WTC11 (cell line): Measurements from ENCODE around the gene ACBD3. TPM values are rescaled to one million over a fixed set of nuclear protein-coding genes. Genes with fewer than 3 reads are reported as not detected.

Experiments
- ATAC-seq: fragments of 200-7000 bp; cut with Tn5 transposase; 2 replicates; pipeline ENCODE4 v1.10.0; 2021; ENCODE audit warnings: mild to moderate bottlenecking, moderate library complexity
- CTCF ChIA-PET: fragments of 300-600 bp; sonication (Branson Sonifier 250); formaldehyde crosslinking; loops from one replicate; lab custom pipeline; 2021; ENCODE audit warnings: antibody characterized with exemption; lab: Charles Lee
- POLR2A ChIA-PET: fragments of 350-600 bp; sonication (Branson Sonifier 250); formaldehyde crosslinking; loops from one replicate; lab custom pipeline; 2021; ENCODE audit warnings: antibody characterized with exemption; lab: Charles Lee
- DNase-seq: peaks from one replicate; pipeline ENCODE4 v3.0.0; 2021; ENCODE audit warnings: low spot score
- H3K27ac Mint-ChIP-seq: 2 replicates; pipeline ENCODE4 v1.8.0; 2021; ENCODE audit warnings: mixed read lengths
- H3K27me3 Mint-ChIP-seq: 2 replicates; pipeline ENCODE4 v1.8.0; 2021; ENCODE audit warnings: low read depth, mild to moderate bottlenecking, moderate library complexity, mixed read lengths
- H3K36me3 Mint-ChIP-seq: 2 replicates; pipeline ENCODE4 v1.8.0; 2021; ENCODE audit warnings: mixed read lengths
- H3K4me1 Mint-ChIP-seq: 2 replicates; pipeline ENCODE4 v1.8.0; 2022; ENCODE audit warnings: mixed read lengths
- H3K4me3 Mint-ChIP-seq: 2 replicates; pipeline ENCODE4 v1.8.0; 2021; ENCODE audit warnings: mild to moderate bottlenecking, moderate library complexity, mixed read lengths
- H3K9me3 Mint-ChIP-seq: 2 replicates; pipeline ENCODE4 v1.8.0; 2021; ENCODE audit warnings: mixed read lengths
- CREM ChIP-seq: sonication (generic); formaldehyde crosslinking; IDR thresholded peaks from 2 replicates; pipeline ENCODE4 v1.8.1; 2022; ENCODE audit warnings: mild to moderate bottlenecking, missing genetic modification reagents, moderate library complexity
- ETV6 ChIP-seq: sonication (generic); formaldehyde crosslinking; IDR thresholded peaks from 2 replicates; pipeline ENCODE4 v1.8.1; 2022; ENCODE audit warnings: mild to moderate bottlenecking, missing genetic modification reagents
- IRF2 ChIP-seq: sonication (generic); formaldehyde crosslinking; IDR thresholded peaks from 2 replicates; pipeline ENCODE4 v1.8.0; 2022; ENCODE audit warnings: low read depth, missing genetic modification reagents, borderline replicate concordance
- JUN ChIP-seq: sonication (generic); formaldehyde crosslinking; IDR thresholded peaks from 2 replicates; pipeline ENCODE4 v1.8.0; 2023; ENCODE audit warnings: mild to moderate bottlenecking, missing genetic modification reagents
- RORB ChIP-seq: fragments of 250-450 bp; sonication (Bioruptor Pico); IDR thresholded peaks from 2 replicates; pipeline ENCODE4 v1.9.0; 2021; ENCODE audit warnings: mild to moderate bottlenecking
- ZNF219 ChIP-seq: sonication (generic); formaldehyde crosslinking; IDR thresholded peaks from 2 replicates; pipeline ENCODE4 v1.8.0; 2023; ENCODE audit warnings: missing genetic modification reagents, mild to moderate bottlenecking, borderline replicate concordance
- ZNF232 ChIP-seq: sonication (generic); formaldehyde crosslinking; IDR thresholded peaks from 2 replicates; pipeline ENCODE4 v1.8.0; 2022; ENCODE audit warnings: mild to moderate bottlenecking, missing genetic modification reagents
- ZNF416 ChIP-seq: fragments of 250-450 bp; sonication (Bioruptor Pico); IDR thresholded peaks from 2 replicates; pipeline ENCODE4 v1.9.0; 2021; ENCODE audit warnings: mild to moderate bottlenecking, inconsistent platforms
- total RNA-seq: library from RNA; stranded (reverse); gene quantifications from 3 replicates; pipeline ENCODE4 v1.2.3, GENCODE V29; 2021
- TF ChIP-seq, protein P1 (sequence below): sonication (generic); formaldehyde crosslinking; IDR thresholded peaks from 2 replicates; pipeline ENCODE4 v1.8.0; 2023; ENCODE audit warnings: missing genetic modification reagents, mild to moderate bottlenecking, borderline replicate concordance
- TF ChIP-seq, protein P2 (sequence below): fragments of 250-450 bp; sonication (Bioruptor Pico); IDR thresholded peaks from 2 replicates; pipeline ENCODE4 v1.9.0; 2021; ENCODE audit warnings: mild to moderate bottlenecking, borderline replicate concordance
- TF ChIP-seq, protein P3 (sequence below): sonication (generic); formaldehyde crosslinking; IDR thresholded peaks from 2 replicates; pipeline ENCODE4 v1.8.0; 2022; ENCODE audit warnings: missing genetic modification reagents
- TF ChIP-seq, protein P4 (sequence below): sonication (generic); formaldehyde crosslinking; IDR thresholded peaks from 2 replicates; pipeline ENCODE4 v1.8.0; 2022; ENCODE audit warnings: mild to moderate bottlenecking, missing genetic modification reagents
- TF ChIP-seq, protein P5 (sequence below): sonication (generic); formaldehyde crosslinking; IDR thresholded peaks from 2 replicates; pipeline ENCODE4 v1.8.0; 2023; ENCODE audit warnings: mild to moderate bottlenecking, missing genetic modification reagents
- TF ChIP-seq, protein P6 (sequence below): sonication (generic); formaldehyde crosslinking; IDR thresholded peaks from 2 replicates; pipeline ENCODE4 v1.8.0; 2022; ENCODE audit warnings: mild to moderate bottlenecking, missing genetic modification reagents

Gene ACBD3
- total RNA-seq, 1 experiment from 2014 or later = 38.9 TPM

GRCh38 chr1:226222686-226223085 is 36.1 kb upstream of the ACBD3 start (continued):
- TF ChIP-seq, protein P1, sequence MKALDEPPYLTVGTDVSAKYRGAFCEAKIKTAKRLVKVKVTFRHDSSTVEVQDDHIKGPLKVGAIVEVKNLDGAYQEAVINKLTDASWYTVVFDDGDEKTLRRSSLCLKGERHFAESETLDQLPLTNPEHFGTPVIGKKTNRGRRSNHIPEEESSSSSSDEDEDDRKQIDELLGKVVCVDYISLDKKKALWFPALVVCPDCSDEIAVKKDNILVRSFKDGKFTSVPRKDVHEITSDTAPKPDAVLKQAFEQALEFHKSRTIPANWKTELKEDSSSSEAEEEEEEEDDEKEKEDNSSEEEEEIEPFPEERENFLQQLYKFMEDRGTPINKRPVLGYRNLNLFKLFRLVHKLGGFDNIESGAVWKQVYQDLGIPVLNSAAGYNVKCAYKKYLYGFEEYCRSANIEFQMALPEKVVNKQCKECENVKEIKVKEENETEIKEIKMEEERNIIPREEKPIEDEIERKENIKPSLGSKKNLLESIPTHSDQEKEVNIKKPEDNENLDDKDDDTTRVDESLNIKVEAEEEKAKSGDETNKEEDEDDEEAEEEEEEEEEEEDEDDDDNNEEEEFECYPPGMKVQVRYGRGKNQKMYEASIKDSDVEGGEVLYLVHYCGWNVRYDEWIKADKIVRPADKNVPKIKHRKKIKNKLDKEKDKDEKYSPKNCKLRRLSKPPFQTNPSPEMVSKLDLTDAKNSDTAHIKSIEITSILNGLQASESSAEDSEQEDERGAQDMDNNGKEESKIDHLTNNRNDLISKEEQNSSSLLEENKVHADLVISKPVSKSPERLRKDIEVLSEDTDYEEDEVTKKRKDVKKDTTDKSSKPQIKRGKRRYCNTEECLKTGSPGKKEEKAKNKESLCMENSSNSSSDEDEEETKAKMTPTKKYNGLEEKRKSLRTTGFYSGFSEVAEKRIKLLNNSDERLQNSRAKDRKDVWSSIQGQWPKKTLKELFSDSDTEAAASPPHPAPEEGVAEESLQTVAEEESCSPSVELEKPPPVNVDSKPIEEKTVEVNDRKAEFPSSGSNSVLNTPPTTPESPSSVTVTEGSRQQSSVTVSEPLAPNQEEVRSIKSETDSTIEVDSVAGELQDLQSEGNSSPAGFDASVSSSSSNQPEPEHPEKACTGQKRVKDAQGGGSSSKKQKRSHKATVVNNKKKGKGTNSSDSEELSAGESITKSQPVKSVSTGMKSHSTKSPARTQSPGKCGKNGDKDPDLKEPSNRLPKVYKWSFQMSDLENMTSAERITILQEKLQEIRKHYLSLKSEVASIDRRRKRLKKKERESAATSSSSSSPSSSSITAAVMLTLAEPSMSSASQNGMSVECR = no peak
- TF ChIP-seq, protein P2, sequence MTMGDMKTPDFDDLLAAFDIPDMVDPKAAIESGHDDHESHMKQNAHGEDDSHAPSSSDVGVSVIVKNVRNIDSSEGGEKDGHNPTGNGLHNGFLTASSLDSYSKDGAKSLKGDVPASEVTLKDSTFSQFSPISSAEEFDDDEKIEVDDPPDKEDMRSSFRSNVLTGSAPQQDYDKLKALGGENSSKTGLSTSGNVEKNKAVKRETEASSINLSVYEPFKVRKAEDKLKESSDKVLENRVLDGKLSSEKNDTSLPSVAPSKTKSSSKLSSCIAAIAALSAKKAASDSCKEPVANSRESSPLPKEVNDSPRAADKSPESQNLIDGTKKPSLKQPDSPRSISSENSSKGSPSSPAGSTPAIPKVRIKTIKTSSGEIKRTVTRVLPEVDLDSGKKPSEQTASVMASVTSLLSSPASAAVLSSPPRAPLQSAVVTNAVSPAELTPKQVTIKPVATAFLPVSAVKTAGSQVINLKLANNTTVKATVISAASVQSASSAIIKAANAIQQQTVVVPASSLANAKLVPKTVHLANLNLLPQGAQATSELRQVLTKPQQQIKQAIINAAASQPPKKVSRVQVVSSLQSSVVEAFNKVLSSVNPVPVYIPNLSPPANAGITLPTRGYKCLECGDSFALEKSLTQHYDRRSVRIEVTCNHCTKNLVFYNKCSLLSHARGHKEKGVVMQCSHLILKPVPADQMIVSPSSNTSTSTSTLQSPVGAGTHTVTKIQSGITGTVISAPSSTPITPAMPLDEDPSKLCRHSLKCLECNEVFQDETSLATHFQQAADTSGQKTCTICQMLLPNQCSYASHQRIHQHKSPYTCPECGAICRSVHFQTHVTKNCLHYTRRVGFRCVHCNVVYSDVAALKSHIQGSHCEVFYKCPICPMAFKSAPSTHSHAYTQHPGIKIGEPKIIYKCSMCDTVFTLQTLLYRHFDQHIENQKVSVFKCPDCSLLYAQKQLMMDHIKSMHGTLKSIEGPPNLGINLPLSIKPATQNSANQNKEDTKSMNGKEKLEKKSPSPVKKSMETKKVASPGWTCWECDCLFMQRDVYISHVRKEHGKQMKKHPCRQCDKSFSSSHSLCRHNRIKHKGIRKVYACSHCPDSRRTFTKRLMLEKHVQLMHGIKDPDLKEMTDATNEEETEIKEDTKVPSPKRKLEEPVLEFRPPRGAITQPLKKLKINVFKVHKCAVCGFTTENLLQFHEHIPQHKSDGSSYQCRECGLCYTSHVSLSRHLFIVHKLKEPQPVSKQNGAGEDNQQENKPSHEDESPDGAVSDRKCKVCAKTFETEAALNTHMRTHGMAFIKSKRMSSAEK = no peak
- no peak for TF ChIP-seq JUN (CRISPR knock-in tag)
- TF ChIP-seq CREM = no peak

DNA sequence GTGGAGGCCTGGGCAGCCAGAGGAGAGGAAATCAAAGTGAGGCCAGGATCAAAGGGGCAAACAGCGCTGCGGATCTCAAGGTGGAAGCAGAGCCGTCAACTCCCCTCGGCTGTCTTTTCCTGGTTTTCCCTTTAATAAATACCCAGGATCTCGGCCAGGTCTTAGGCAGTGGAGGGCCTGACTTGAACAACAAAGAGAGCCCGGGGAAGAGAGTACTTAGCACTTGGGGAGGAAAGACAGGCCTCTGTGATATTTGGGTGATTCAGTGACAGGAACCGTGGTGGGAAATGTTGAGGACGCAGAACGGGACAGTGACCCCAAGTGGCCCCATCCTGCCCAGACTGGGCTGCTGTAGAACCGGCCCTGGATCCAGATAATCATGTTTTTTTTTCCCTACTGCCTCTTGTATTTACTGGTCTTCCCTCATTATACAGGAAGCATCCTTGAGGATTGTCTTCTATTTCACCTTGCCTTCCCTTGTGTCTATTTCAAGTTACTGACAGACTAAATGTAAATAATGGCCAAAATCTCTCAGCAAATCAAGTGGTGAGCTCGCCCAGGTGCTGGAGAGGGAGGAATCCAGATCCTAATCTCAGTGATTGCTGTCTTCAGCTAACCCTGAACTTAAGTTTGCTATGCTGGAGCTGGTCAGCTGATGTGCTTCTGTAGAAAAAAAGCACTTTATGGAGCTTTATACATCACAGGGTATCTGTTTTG is 34.1 kb upstream of the ACBD3 start:
- ChIA-PET CTCF (interaction anchor here (0.6 to 1.0 kb wide), 6 partner anchors 12 to 113 kb away, joined by 3 to 6 read pairs (median 4); no protein-coding TSS in a partner anchor), POLR2A (no interaction called here)
- Mint-ChIP-seq H3K4me3 (no peak overlapping the region), H3K36me3 (no peaks in the 10 kb centered on the region), H3K27ac (peak overlapping the region; percentile 75), H3K4me1 (peaks cover 47% of the 10 kb centered on the region), H3K9me3 (no peaks in the 10 kb centered on the region), H3K27me3 (peaks cover 22% of the 10 kb centered on the region)
- DNase-seq (no peak), ATAC-seq (peak; percentile 24)
- TF ChIP-seq ZNF416 = no peak
- TF ChIP-seq, protein P3, sequence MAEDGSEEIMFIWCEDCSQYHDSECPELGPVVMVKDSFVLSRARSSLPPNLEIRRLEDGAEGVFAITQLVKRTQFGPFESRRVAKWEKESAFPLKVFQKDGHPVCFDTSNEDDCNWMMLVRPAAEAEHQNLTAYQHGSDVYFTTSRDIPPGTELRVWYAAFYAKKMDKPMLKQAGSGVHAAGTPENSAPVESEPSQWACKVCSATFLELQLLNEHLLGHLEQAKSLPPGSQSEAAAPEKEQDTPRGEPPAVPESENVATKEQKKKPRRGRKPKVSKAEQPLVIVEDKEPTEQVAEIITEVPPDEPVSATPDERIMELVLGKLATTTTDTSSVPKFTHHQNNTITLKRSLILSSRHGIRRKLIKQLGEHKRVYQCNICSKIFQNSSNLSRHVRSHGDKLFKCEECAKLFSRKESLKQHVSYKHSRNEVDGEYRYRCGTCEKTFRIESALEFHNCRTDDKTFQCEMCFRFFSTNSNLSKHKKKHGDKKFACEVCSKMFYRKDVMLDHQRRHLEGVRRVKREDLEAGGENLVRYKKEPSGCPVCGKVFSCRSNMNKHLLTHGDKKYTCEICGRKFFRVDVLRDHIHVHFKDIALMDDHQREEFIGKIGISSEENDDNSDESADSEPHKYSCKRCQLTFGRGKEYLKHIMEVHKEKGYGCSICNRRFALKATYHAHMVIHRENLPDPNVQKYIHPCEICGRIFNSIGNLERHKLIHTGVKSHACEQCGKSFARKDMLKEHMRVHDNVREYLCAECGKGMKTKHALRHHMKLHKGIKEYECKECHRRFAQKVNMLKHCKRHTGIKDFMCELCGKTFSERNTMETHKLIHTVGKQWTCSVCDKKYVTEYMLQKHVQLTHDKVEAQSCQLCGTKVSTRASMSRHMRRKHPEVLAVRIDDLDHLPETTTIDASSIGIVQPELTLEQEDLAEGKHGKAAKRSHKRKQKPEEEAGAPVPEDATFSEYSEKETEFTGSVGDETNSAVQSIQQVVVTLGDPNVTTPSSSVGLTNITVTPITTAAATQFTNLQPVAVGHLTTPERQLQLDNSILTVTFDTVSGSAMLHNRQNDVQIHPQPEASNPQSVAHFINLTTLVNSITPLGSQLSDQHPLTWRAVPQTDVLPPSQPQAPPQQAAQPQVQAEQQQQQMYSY (CRISPR knock-in tag) = peak; percentile 81

GRCh38 chr1:226217273-226217672 is 30.7 kb upstream of the ACBD3 start:
- Mint-ChIP-seq H3K36me3 (no peaks in the 10 kb centered on the region), H3K27ac (peak overlapping the region; percentile 88), H3K4me1 (peaks cover 61% of the 10 kb centered on the region), H3K4me3 (no peak overlapping the region), H3K9me3 (no peaks in the 10 kb centered on the region), H3K27me3 (peaks cover 1% of the 10 kb centered on the region)
- ChIA-PET POLR2A (no interaction called here), CTCF (interaction anchor here (1.5 kb wide), 1 partner anchor 92 kb away, joined by 4 read pairs; no protein-coding TSS in a partner anchor)
- ATAC-seq = no peak
- DNase-seq = no peak
- TF ChIP-seq, protein P4, sequence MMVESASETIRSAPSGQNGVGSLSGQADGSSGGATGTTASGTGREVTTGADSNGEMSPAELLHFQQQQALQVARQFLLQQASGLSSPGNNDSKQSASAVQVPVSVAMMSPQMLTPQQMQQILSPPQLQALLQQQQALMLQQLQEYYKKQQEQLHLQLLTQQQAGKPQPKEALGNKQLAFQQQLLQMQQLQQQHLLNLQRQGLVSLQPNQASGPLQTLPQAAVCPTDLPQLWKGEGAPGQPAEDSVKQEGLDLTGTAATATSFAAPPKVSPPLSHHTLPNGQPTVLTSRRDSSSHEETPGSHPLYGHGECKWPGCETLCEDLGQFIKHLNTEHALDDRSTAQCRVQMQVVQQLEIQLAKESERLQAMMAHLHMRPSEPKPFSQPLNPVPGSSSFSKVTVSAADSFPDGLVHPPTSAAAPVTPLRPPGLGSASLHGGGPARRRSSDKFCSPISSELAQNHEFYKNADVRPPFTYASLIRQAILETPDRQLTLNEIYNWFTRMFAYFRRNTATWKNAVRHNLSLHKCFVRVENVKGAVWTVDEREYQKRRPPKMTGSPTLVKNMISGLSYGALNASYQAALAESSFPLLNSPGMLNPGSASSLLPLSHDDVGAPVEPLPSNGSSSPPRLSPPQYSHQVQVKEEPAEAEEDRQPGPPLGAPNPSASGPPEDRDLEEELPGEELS (CRISPR knock-in tag) = no peak
- TF ChIP-seq ZNF219 (CRISPR knock-in tag) (no peak), ZNF232 (CRISPR knock-in tag) (no peak), IRF2 (CRISPR knock-in tag) (no peak), RORB (CRISPR knock-in tag) (no peak), ETV6 (CRISPR knock-in tag) (no peak)
- TF ChIP-seq, protein P5, sequence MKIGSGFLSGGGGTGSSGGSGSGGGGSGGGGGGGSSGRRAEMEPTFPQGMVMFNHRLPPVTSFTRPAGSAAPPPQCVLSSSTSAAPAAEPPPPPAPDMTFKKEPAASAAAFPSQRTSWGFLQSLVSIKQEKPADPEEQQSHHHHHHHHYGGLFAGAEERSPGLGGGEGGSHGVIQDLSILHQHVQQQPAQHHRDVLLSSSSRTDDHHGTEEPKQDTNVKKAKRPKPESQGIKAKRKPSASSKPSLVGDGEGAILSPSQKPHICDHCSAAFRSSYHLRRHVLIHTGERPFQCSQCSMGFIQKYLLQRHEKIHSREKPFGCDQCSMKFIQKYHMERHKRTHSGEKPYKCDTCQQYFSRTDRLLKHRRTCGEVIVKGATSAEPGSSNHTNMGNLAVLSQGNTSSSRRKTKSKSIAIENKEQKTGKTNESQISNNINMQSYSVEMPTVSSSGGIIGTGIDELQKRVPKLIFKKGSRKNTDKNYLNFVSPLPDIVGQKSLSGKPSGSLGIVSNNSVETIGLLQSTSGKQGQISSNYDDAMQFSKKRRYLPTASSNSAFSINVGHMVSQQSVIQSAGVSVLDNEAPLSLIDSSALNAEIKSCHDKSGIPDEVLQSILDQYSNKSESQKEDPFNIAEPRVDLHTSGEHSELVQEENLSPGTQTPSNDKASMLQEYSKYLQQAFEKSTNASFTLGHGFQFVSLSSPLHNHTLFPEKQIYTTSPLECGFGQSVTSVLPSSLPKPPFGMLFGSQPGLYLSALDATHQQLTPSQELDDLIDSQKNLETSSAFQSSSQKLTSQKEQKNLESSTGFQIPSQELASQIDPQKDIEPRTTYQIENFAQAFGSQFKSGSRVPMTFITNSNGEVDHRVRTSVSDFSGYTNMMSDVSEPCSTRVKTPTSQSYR (CRISPR knock-in tag) = no peak
- TF ChIP-seq, protein P6, sequence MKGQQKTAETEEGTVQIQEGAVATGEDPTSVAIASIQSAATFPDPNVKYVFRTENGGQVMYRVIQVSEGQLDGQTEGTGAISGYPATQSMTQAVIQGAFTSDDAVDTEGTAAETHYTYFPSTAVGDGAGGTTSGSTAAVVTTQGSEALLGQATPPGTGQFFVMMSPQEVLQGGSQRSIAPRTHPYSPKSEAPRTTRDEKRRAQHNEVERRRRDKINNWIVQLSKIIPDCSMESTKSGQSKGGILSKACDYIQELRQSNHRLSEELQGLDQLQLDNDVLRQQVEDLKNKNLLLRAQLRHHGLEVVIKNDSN (CRISPR knock-in tag) = no peak
